Measurements from ENCODE around the gene TPSAB1.

DNA sequence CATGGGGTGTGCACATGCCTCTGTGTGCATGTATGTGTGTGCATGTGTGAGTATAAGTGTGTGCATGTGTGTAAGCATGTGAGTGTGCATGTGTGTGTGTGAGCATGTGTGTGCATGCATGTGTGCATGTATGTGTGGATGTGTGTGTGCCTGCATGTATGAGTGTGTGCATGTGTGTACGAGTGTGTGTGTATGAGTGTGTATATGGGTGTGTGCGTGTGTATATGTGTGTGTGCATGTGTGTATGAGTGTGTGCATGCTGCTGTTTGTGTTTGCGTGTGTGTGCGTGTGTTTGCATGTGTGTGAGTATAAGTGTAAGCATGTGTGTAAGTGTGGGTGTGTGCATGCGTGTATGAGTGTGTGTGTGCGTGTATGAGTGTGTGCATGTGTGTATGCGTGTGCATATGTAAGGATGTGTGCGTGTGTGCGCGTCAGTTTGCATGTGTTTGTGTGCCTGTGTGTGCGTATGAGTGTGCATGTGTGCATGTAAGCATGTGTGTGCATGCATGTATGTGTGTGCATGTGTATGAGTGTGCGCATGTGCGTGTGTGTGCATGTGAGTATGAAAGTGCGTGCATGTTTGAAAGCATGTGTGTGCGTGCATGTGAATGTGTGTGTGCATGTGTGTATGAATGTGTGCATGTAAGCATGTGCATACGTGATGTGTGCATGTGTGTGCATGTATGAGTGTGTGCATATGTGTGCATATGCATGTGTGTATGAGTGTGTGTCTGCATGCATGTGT, 24.0 kb downstream of the TPSAB1 start:
- TF ChIP-seq, protein P1, sequence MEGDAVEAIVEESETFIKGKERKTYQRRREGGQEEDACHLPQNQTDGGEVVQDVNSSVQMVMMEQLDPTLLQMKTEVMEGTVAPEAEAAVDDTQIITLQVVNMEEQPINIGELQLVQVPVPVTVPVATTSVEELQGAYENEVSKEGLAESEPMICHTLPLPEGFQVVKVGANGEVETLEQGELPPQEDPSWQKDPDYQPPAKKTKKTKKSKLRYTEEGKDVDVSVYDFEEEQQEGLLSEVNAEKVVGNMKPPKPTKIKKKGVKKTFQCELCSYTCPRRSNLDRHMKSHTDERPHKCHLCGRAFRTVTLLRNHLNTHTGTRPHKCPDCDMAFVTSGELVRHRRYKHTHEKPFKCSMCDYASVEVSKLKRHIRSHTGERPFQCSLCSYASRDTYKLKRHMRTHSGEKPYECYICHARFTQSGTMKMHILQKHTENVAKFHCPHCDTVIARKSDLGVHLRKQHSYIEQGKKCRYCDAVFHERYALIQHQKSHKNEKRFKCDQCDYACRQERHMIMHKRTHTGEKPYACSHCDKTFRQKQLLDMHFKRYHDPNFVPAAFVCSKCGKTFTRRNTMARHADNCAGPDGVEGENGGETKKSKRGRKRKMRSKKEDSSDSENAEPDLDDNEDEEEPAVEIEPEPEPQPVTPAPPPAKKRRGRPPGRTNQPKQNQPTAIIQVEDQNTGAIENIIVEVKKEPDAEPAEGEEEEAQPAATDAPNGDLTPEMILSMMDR (IDR thresholded peaks at IDR 0.05; ENCODE audit: borderline replicate concordance, extremely low read depth, low read length, poor library complexity, severe bottlenecking), result no peak
- no peak for TF ChIP-seq EZH2 (IDR thresholded peaks at IDR 0.05; ENCODE audit: borderline replicate concordance, low read depth, low read length, severe bottlenecking)
